HG02759 (cell line): Measurements from ENCODE around the gene AADACL3.

Experiments used
- ATAC-seq: cut with Tn5 transposase; IDR thresholded peaks from one replicate; pipeline ENCODE4 v1.9.1; 2021; ENCODE audit warnings: mild to moderate bottlenecking, moderate library complexity; ENCODE audit not compliant: unreplicated experiment

AADACL3 gene

GRCh38 chr1:12764016-12764415 lies 48.1 kb downstream of the AADACL3 start:
- no peak for ATAC-seq

GRCh38 chr1:12769031-12769430 lies 53.1 kb downstream of the AADACL3 start:
- ATAC-seq, result no peak

GRCh38 chr1:12769976-12770505 lies 54.1 kb downstream of the AADACL3 start:
- no peak for ATAC-seq

- ATAC-seq, result no peak
Measured at GRCh38 chr1:12770620-12771019, 54.7 kb downstream of the AADACL3 start.

- no peak for ATAC-seq
Measured at GRCh38 chr1:12771186-12771585, 55.3 kb downstream of the AADACL3 start.

GRCh38 chr1:12772520-12772919 lies 56.6 kb downstream of the AADACL3 start:
- ATAC-seq, result no peak

GRCh38 chr1:12773438-12773837 lies 57.5 kb downstream of the AADACL3 start, which contains the start of gene PRAMEF12:
Gene PRAMEF12 (plus strand): TSS chr1:12773738. CDS start chr1:12774868, 1,130 bp downstream.
- ATAC-seq, result no peak

- ATAC-seq, result no peak
Measured at GRCh38 chr1:12774801-12775345, 59.0 kb downstream of the AADACL3 start.

GRCh38 chr1:12775443-12775842 lies 59.5 kb downstream of the AADACL3 start:
- ATAC-seq, result no peak

GRCh38 chr1:12776801-12777557 lies 61.1 kb downstream of the AADACL3 start:
- no peak for ATAC-seq
